HEK293T (cell line): Measurements from ENCODE around the gene INA.

ENCODE experiments used
- ARNT ChIP-seq: fragments of 450-650 bp; IDR thresholded peaks from 2 replicates; pipeline ENCODE4 v1.6.1; 2017; ENCODE audit warnings: mild to moderate bottlenecking
- BHLHE40 ChIP-seq: fragments of 450-650 bp; IDR thresholded peaks from 2 replicates; pipeline ENCODE4 v1.6.1; 2016; ENCODE audit warnings: mild to moderate bottlenecking, moderate library complexity, borderline replicate concordance
- ELF4 ChIP-seq: fragments of 450-650 bp; IDR thresholded peaks from 2 replicates; pipeline ENCODE4 v1.6.1; 2017; ENCODE audit warnings: antibody characterized with exemption
- FOXA1 ChIP-seq: fragments of 450-650 bp; IDR thresholded peaks from 2 replicates; pipeline ENCODE4 v1.6.1; 2016; ENCODE audit warnings: mild to moderate bottlenecking
- FOXM1 ChIP-seq: fragments of 450-650 bp; IDR thresholded peaks from 2 replicates; pipeline ENCODE4 v1.6.1; 2017; ENCODE audit warnings: mild to moderate bottlenecking, borderline replicate concordance
- HDGF ChIP-seq: fragments of 450-650 bp; IDR thresholded peaks from 2 replicates; pipeline ENCODE4 v1.6.1; 2017; ENCODE audit warnings: antibody characterized with exemption, borderline replicate concordance
- LEF1 ChIP-seq: fragments of 450-650 bp; IDR thresholded peaks from 2 replicates; pipeline ENCODE4 v1.6.1; 2017; ENCODE audit warnings: mild to moderate bottlenecking, borderline replicate concordance
- NFRKB ChIP-seq: fragments of 450-650 bp; IDR thresholded peaks from 2 replicates; pipeline ENCODE4 v1.6.1; 2016; ENCODE audit warnings: mild to moderate bottlenecking, moderate library complexity
- SP1 ChIP-seq: fragments of 450-650 bp; IDR thresholded peaks from 2 replicates; pipeline ENCODE4 v1.6.1; 2017
- SUZ12 ChIP-seq: fragments of 450-650 bp; IDR thresholded peaks from 2 replicates; pipeline ENCODE4 v1.6.1; 2016; ENCODE audit warnings: mild to moderate bottlenecking
- ZNF384 ChIP-seq: fragments of 450-650 bp; IDR thresholded peaks from 2 replicates; pipeline ENCODE4 v1.6.1; 2016
- TF ChIP-seq, protein P1 (sequence below): fragments of 450-650 bp; IDR thresholded peaks from 2 replicates; pipeline ENCODE4 v1.6.1; 2016

DNA sequence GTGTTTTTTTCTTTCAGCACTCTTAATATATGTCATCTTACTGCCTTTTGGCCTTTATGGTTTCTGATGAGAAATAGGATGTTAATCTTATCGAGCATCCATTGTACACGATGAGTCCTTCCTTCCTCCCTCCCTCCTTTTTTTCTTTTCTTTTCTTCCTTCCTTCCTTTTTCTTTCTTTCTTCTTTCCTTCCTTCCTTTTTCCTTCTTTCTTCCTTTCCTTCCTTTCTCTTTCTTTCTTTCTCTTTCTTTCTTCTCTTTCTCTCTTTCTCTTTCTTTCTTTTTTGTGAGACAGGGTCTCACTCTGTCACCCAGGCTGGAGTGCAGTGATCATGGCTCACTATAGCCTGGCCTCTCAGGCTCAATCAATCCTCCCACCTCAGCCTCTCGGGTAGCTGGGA lies 22.8 kb upstream of the INA start:
- TF ChIP-seq ARNT = no peak
- no peak for TF ChIP-seq BHLHE40
- TF ChIP-seq ZNF384 = no peak
- no peak for TF ChIP-seq LEF1
- TF ChIP-seq HDGF = no peak
- TF ChIP-seq ELF4 = no peak
- TF ChIP-seq, protein P1, sequence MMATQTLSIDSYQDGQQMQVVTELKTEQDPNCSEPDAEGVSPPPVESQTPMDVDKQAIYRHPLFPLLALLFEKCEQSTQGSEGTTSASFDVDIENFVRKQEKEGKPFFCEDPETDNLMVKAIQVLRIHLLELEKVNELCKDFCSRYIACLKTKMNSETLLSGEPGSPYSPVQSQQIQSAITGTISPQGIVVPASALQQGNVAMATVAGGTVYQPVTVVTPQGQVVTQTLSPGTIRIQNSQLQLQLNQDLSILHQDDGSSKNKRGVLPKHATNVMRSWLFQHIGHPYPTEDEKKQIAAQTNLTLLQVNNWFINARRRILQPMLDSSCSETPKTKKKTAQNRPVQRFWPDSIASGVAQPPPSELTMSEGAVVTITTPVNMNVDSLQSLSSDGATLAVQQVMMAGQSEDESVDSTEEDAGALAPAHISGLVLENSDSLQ = no peak
- TF ChIP-seq NFRKB = no peak
- no peak for TF ChIP-seq SUZ12
- TF ChIP-seq FOXM1 = no peak
- TF ChIP-seq SP1 = no peak
- TF ChIP-seq FOXA1 = no peak
